Measurements from ENCODE around the gene TXNDC11. TPM values are rescaled to one million over a fixed set of nuclear protein-coding genes. Genes with fewer than 3 reads are reported as not detected.
A peak's percentile ranks its signal among the peaks of the same experiment; 100 is the strongest.

The TXNDC11 gene
- total RNA-seq, 1 experiment from 2014 or later, result 11.1 TPM

- TF ChIP-seq HMGXB4 (CRISPR knock-in tag; IDR thresholded peaks at IDR 0.05) (no peak), NR3C1 (CRISPR knock-in tag; conservative IDR thresholded peaks at IDR 0.05; ENCODE audit: low read depth) (no peak), SMAD4 (CRISPR knock-in tag; IDR thresholded peaks at IDR 0.05) (no peak)
Measured at GRCh38 chr16:11716336-11716735, 26.3 kb downstream of the TXNDC11 start (continued).

DNA sequence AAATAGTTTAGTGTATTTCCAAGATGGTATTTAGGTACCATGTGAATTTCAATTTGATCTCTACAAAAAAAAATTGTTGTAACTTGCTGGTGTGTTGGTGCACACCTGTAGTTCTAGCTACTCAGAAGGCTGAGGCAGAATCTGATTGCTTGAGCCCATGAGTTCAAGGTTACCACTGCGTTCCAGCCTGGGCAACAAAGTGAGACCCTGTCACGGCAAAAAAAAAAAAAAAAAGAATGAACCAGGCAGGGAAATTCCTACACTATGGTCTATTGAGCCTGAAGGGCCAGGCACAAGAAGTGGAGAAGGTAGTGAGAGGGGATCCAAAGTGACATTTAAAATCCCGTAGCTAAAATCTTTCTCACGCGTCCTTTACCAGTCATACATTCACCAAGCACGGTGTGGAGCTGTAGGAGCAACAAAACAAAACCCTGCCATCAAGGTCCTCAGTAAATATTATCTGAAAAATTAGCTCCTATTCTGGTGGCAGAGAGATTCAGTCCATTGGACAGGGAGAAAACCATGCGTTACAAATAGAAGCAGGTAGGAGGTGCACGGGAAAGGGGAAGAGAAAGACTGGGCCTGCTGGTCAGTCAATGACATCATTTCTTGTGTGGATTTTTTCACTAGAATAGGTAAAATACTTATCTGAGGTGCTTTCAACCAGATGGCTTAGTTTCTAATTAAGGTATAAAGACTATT, 27.3 kb downstream of the TXNDC11 start:
- H3K27ac Mint-ChIP-seq, result no peak overlapping the region
- CTCF ChIA-PET, result interaction anchor here (0.6 to 2.9 kb wide), 19 partner anchors 10 to 762 kb away, joined by 3 to 53 read pairs (median 5); partner anchors contain the start of genes TXNDC11 and ZC3H7A

DNA sequence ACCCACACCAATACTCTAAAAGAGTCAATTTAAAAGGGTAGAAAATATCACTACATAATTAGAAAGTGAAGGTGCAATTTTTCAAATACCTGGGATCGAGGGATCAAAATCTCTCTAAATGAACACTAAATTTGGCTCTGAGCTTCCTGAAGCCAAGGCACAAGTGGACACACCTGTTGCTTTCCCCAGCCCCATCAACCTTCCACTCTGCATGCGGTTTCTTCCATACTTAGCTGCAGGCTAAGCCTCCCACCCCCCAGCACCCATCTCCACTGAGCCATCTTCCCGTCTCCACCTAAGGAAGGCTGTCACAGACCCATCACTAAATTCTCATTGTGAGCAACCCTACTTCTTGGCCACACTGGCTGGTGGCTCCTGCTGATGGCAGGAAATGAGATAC, 30.5 kb downstream of the TXNDC11 start:
- no peaks in the 10 kb centered on the region for H3K9me3 Mint-ChIP-seq
- CTCF ChIA-PET, result interaction anchor here (0.5 to 1.8 kb wide), 2 partner anchors 180 to 292 kb away, joined by 3 to 8 read pairs; no protein-coding TSS in a partner anchor
- TF ChIP-seq, protein P1, sequence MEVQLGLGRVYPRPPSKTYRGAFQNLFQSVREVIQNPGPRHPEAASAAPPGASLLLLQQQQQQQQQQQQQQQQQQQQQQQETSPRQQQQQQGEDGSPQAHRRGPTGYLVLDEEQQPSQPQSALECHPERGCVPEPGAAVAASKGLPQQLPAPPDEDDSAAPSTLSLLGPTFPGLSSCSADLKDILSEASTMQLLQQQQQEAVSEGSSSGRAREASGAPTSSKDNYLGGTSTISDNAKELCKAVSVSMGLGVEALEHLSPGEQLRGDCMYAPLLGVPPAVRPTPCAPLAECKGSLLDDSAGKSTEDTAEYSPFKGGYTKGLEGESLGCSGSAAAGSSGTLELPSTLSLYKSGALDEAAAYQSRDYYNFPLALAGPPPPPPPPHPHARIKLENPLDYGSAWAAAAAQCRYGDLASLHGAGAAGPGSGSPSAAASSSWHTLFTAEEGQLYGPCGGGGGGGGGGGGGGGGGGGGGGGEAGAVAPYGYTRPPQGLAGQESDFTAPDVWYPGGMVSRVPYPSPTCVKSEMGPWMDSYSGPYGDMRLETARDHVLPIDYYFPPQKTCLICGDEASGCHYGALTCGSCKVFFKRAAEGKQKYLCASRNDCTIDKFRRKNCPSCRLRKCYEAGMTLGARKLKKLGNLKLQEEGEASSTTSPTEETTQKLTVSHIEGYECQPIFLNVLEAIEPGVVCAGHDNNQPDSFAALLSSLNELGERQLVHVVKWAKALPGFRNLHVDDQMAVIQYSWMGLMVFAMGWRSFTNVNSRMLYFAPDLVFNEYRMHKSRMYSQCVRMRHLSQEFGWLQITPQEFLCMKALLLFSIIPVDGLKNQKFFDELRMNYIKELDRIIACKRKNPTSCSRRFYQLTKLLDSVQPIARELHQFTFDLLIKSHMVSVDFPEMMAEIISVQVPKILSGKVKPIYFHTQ (CRISPR knock-in tag; IDR thresholded peaks at IDR 0.05), result no peak
- no peak for TF ChIP-seq IRF2 (CRISPR knock-in tag; IDR thresholded peaks at IDR 0.05; ENCODE audit: borderline replicate concordance, low read depth)
- TF ChIP-seq SMAD3 (CRISPR knock-in tag; IDR thresholded peaks at IDR 0.05; ENCODE audit: borderline replicate concordance), result no peak
- TF ChIP-seq RELA (CRISPR knock-in tag; IDR thresholded peaks at IDR 0.05; ENCODE audit: borderline replicate concordance), result no peak
- TF ChIP-seq ETV6 (CRISPR knock-in tag; IDR thresholded peaks at IDR 0.05), result no peak
- no peak for TF ChIP-seq FOXP1 (CRISPR knock-in tag; IDR thresholded peaks at IDR 0.05; ENCODE audit: borderline replicate concordance)
- no peak for TF ChIP-seq ZNF671 (CRISPR knock-in tag; IDR thresholded peaks at IDR 0.05)
- TF ChIP-seq JAZF1 (CRISPR knock-in tag; IDR thresholded peaks at IDR 0.05), result no peak
- no peak for TF ChIP-seq TEAD4 (CRISPR knock-in tag; IDR thresholded peaks at IDR 0.05)
- TF ChIP-seq ZNF396 (CRISPR knock-in tag; IDR thresholded peaks at IDR 0.05; ENCODE audit: borderline replicate concordance), result no peak
- no peak for TF ChIP-seq EMX1 (CRISPR knock-in tag; IDR thresholded peaks at IDR 0.05)
- TF ChIP-seq TCF7 (CRISPR knock-in tag; IDR thresholded peaks at IDR 0.05; ENCODE audit: low read depth), result no peak
- TF ChIP-seq NR2C2 (CRISPR knock-in tag; IDR thresholded peaks at IDR 0.05), result no peak
- TF ChIP-seq HMGXB4 (CRISPR knock-in tag; IDR thresholded peaks at IDR 0.05), result no peak
- no peak for TF ChIP-seq GRHL2 (CRISPR knock-in tag; IDR thresholded peaks at IDR 0.05; ENCODE audit: insufficient replicate concordance, severe bottlenecking)

More for the DNA sequence above, 27.3 kb downstream of the TXNDC11 start:
- H3K36me3 Mint-ChIP-seq, result peaks cover 6% of the 10 kb centered on the region; the same call in 1 of the 2 replicates
- no peak for TF ChIP-seq ZNF121 (CRISPR knock-in tag; IDR thresholded peaks at IDR 0.05)
- no peak for TF ChIP-seq ZNF232 (CRISPR knock-in tag; IDR thresholded peaks at IDR 0.05)
- TF ChIP-seq ZNF281 (CRISPR knock-in tag; IDR thresholded peaks at IDR 0.05), result no peak
- TF ChIP-seq NR1H2 (CRISPR knock-in tag; IDR thresholded peaks at IDR 0.05), result no peak
- no peak for TF ChIP-seq ZNF423 (CRISPR knock-in tag; IDR thresholded peaks at IDR 0.05)
- no peak for TF ChIP-seq NFE2L1 (CRISPR knock-in tag; IDR thresholded peaks at IDR 0.05)
- no peak for TF ChIP-seq ATF3 (CRISPR knock-in tag; conservative IDR thresholded peaks at IDR 0.05)
- no peaks in the 10 kb centered on the region for H3K9me3 Mint-ChIP-seq
- H3K4me3 Mint-ChIP-seq, result no peak overlapping the region
- DNase-seq (ENCODE audit: low spot score), result no peak
- POLR2A ChIA-PET, result interaction anchor here (0.7 kb wide), 1 partner anchor 50 kb away, joined by 3 read pairs; no protein-coding TSS in a partner anchor
- no peaks in the 10 kb centered on the region for H3K27me3 Mint-ChIP-seq (ENCODE audit: low read depth)
- no peak for ATAC-seq
- H3K4me1 Mint-ChIP-seq, result peaks cover 9% of the 10 kb centered on the region

More for the DNA sequence above, 30.5 kb downstream of the TXNDC11 start:
- Mint-ChIP-seq H3K27me3 (ENCODE audit: low read depth) (no peaks in the 10 kb centered on the region), H3K4me1 (no peaks in the 10 kb centered on the region), H3K36me3 (peaks cover 2% of the 10 kb centered on the region; the same call in 1 of the 2 replicates), H3K27ac (0 out of 2 replicates have a peak overlapping the region, but pooled peaks have one; percentile 20), H3K4me3 (no peak overlapping the region)
- DNase-seq (ENCODE audit: low spot score) (no peak), ATAC-seq (no peak)
- POLR2A ChIA-PET, result no interaction called here
